Sigmoid colon (tissue), 4 donors: Measurements from ENCODE around the gene RFXAP.

Source experiments
- EP300 ChIP-seq, 4 donors: sonication (generic); formaldehyde crosslinking; IDR thresholded peaks; one replicate each; pipeline ENCODE4 v1.6.1; 2017; ENCODE audit warnings: antibody characterized with exemption in 4 of 4
- POLR2A ChIP-seq, 2 donors: fragments of 450-650 bp; IDR thresholded peaks; one replicate each; pipeline ENCODE4 v1.6.1; 2016; ENCODE audit warnings: antibody characterized with exemption in 2 of 2, mild to moderate bottlenecking in 2 of 2, moderate library complexity in 2 of 2
- POLR2AphosphoS5 ChIP-seq, 4 donors: sonication (generic); formaldehyde crosslinking; IDR thresholded peaks; one replicate each; pipeline ENCODE4 v1.6.1; 2017; ENCODE audit warnings: antibody characterized with exemption in 4 of 4
- TF ChIP-seq, protein P1 (sequence below), 4 experiments: fragments of 450-650 bp in 3 of 4; fragments of 200-600 bp in 1 of 4; IDR thresholded peaks; one replicate each; pipeline ENCODE4 v1.5.1; 2016 to 2019; ENCODE audit warnings: antibody characterized with exemption in 4 of 4, mild to moderate bottlenecking in 3 of 4, moderate library complexity in 2 of 4

DNA sequence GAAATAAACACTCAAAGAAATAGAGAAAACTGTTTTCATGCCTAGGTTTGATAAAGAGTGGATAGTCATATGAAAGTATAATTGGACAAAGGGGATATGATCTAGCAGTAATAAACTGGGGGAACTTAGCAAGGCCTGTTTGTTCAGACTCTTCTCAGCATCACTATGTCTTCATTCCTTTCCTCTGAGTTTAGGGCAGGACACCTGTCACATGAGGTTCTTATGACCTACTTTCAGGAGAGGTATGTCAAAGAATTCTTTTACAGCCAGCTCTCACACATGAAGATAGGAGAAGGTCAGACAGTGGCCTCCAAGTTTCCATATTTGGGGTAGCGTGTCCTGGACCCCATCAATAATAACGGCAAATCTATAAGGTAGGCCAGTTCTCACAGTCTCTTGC lies 11.4 kb upstream of the RFXAP start:
- TF ChIP-seq POLR2A (IDR thresholded peaks at IDR 0.05): no peak
- TF ChIP-seq POLR2AphosphoS5 (IDR thresholded peaks at IDR 0.05): no peak
- TF ChIP-seq, protein P1, sequence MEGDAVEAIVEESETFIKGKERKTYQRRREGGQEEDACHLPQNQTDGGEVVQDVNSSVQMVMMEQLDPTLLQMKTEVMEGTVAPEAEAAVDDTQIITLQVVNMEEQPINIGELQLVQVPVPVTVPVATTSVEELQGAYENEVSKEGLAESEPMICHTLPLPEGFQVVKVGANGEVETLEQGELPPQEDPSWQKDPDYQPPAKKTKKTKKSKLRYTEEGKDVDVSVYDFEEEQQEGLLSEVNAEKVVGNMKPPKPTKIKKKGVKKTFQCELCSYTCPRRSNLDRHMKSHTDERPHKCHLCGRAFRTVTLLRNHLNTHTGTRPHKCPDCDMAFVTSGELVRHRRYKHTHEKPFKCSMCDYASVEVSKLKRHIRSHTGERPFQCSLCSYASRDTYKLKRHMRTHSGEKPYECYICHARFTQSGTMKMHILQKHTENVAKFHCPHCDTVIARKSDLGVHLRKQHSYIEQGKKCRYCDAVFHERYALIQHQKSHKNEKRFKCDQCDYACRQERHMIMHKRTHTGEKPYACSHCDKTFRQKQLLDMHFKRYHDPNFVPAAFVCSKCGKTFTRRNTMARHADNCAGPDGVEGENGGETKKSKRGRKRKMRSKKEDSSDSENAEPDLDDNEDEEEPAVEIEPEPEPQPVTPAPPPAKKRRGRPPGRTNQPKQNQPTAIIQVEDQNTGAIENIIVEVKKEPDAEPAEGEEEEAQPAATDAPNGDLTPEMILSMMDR (IDR thresholded peaks at IDR 0.05): no peak
- TF ChIP-seq EP300 (IDR thresholded peaks at IDR 0.05): no peak
